Sigmoid colon (tissue), 7 donors: ENCODE results near the gene PAN2. TPM values are rescaled to one million over a fixed set of nuclear protein-coding genes. Genes with fewer than 3 reads are reported as not detected.

ENCODE experiments used
- DNase-seq: peaks from one replicate; pipeline ENCODE4 v3.0.0-alpha.2; 2019
- H3K27ac ChIP-seq, 4 donors: fragments of 200-600 bp; sonication (generic); one replicate each; pipeline ENCODE4 v1.5.1; 2016 to 2019; ENCODE audit warnings: mild to moderate bottlenecking in 1 of 4
- H3K27me3 ChIP-seq, 3 donors: fragments of 200-600 bp; sonication (generic); one replicate each; pipeline ENCODE4 v1.5.1; 2019; ENCODE audit warnings: mild to moderate bottlenecking in 1 of 3
- H3K36me3 ChIP-seq, 4 donors: fragments of 200-600 bp; sonication (generic); one replicate each; pipeline ENCODE4 v1.5.1; 2016 to 2019
- H3K4me1 ChIP-seq, 4 donors: fragments of 200-600 bp; sonication (generic); one replicate each; pipeline ENCODE4 v1.5.1; 2017 to 2019
- H3K4me3 ChIP-seq, 4 donors: fragments of 200-600 bp; sonication (generic); one replicate each; pipeline ENCODE4 v1.5.1; 2017 to 2019; ENCODE audit warnings: mild to moderate bottlenecking in 2 of 4, moderate library complexity in 1 of 4
- H3K9me3 ChIP-seq, 4 donors: fragments of 200-600 bp in 3 of 4; sonication (generic) in 3 of 4; one replicate each; pipeline versions ENCODE4 v1.5.1 to v1.6.1; 2013 to 2019
- CTCF ChIP-seq, 4 experiments: fragments of 450-650 bp in 3 of 4; fragments of 200-600 bp in 1 of 4; IDR thresholded peaks; one replicate each; pipeline ENCODE4 v1.5.1; 2016 to 2019; ENCODE audit warnings: antibody characterized with exemption in 4 of 4, mild to moderate bottlenecking in 3 of 4, moderate library complexity in 2 of 4
- EP300 ChIP-seq, 4 donors: sonication (generic); formaldehyde crosslinking; IDR thresholded peaks; one replicate each; pipeline ENCODE4 v1.6.1; 2017; ENCODE audit warnings: antibody characterized with exemption in 4 of 4
- POLR2A ChIP-seq, 2 donors: fragments of 450-650 bp; IDR thresholded peaks; one replicate each; pipeline ENCODE4 v1.6.1; 2016; ENCODE audit warnings: antibody characterized with exemption in 2 of 2, mild to moderate bottlenecking in 2 of 2, moderate library complexity in 2 of 2
- POLR2AphosphoS5 ChIP-seq, 4 donors: sonication (generic); formaldehyde crosslinking; IDR thresholded peaks; one replicate each; pipeline ENCODE4 v1.6.1; 2017; ENCODE audit warnings: antibody characterized with exemption in 4 of 4
- WGBS, 2 donors: extraction: QIAGEN DNeasy Blood & Tissue Kit; methylation state at CpG; one replicate each; pipeline ENCODE4 v1.1.7; 2013; 5-methylcytosine and 5-hydroxymethylcytosine counted together
- intact Hi-C: fragments of 100-400 bp; cut with DNase I; formaldehyde crosslinking; loops from one replicate; pipeline ENCODE4 v1.15.1; 2023
- polyA plus RNA-seq, 3 donors: library from polyadenylated mRNA; stranded (reverse); fragments of 200-250 nt; gene quantifications; one replicate each; pipeline ENCODE4 v1.2.3, GENCODE V29; 2013
- total RNA-seq, 4 donors: library from RNA; depleted of rRNA; stranded (reverse); fragments of >200 nt; gene quantifications; one replicate each; pipeline ENCODE4 v1.1.0, GENCODE V29; 2016
- donor health status: healthy with polysubstance abuse.
- donor health status: Bipolar disorder and iron deficiency.
- donor health status: healthy.

PAN2 gene
- total RNA-seq (10 to 100 TPM; 26.4 to 67.0 (median 36.8) TPM), polyA plus RNA-seq (10 to 100 TPM in 1 of 3 donors, 1 to 10 TPM in 2; 5.4 to 30.0 (median 5.5) TPM)

GRCh38 chr12:56333679-56334489 lies at the start of gene PAN2:
Gene PAN2, minus strand, starts transcription at chr12:56334000. Its CDS starts 906 bp downstream, at chr12:56333094.
- 0 to 1% methylated on average over 45 of the region's 45 CpGs for WGBS, 2 donors
- no peaks in the 10 kb centered on the region for H3K27me3 ChIP-seq
- DNase-seq = peak; percentile 99
- intact Hi-C loops = loop anchor here (2.0 to 5.0 kb wide), 2 partner anchors 17 to 133 kb away; partner anchors contain the start of gene SPRYD4
- peak within 1 kb of the TSS; percentile 38 to 71 (median 62) for H3K4me3 ChIP-seq
- peaks cover 0 to 5% (median 0%) of the 10 kb centered on the region in 4 donors for H3K36me3 ChIP-seq
- no peaks in the 10 kb centered on the region for H3K9me3 ChIP-seq
- TF ChIP-seq POLR2A (IDR thresholded peaks at IDR 0.05) (peak; percentile 71 to 84), EP300 (IDR thresholded peaks at IDR 0.05) (peak in 1 of 4 donors; percentile 5), CTCF (IDR thresholded peaks at IDR 0.05) (peak; percentile 40 to 55 (median 45)), POLR2AphosphoS5 (IDR thresholded peaks at IDR 0.05) (peak; percentile 90 to 93 (median 91))
- H3K4me1 ChIP-seq = peaks cover 0 to 22% (median 12%) of the 10 kb centered on the region in 4 donors
- peak within 1 kb of the TSS; percentile 88 to 96 (median 94) for H3K27ac ChIP-seq

- DNase-seq = no peak
- H3K4me3 ChIP-seq = no peak overlapping the region
- WGBS, 2 donors = 93% methylated on average over 16 of the region's 16 CpGs
- no peaks in the 10 kb centered on the region for H3K36me3 ChIP-seq
- no peak overlapping the region for H3K27ac ChIP-seq
- no peak for TF ChIP-seq POLR2AphosphoS5 (IDR thresholded peaks at IDR 0.05)
- intact Hi-C loops = no loop called here
- H3K9me3 ChIP-seq = no peaks in the 10 kb centered on the region
- no peaks in the 10 kb centered on the region for H3K27me3 ChIP-seq
- no peaks in the 10 kb centered on the region for H3K4me1 ChIP-seq
Observed at GRCh38 chr12:56382611-56383010, 48.8 kb upstream of the PAN2 start.

GRCh38 chr12:56377989-56378316 lies 44.2 kb upstream of the PAN2 start:
- H3K9me3 ChIP-seq = no peaks in the 10 kb centered on the region
- WGBS, 2 donors = 40 to 66% methylated on average over 1 of the region's 1 CpG
- H3K36me3 ChIP-seq = no peaks in the 10 kb centered on the region
- no peaks in the 10 kb centered on the region for H3K27me3 ChIP-seq
- H3K4me1 ChIP-seq = no peaks in the 10 kb centered on the region
- no peak overlapping the region for H3K4me3 ChIP-seq
- no peak for DNase-seq
- intact Hi-C loops = no loop called here
- TF ChIP-seq EP300 (IDR thresholded peaks at IDR 0.05) = no peak
- TF ChIP-seq POLR2A (IDR thresholded peaks at IDR 0.05) = no peak
- no peak for TF ChIP-seq CTCF (IDR thresholded peaks at IDR 0.05)
- TF ChIP-seq POLR2AphosphoS5 (IDR thresholded peaks at IDR 0.05) = no peak
- H3K27ac ChIP-seq = no peak overlapping the region

- H3K4me1 ChIP-seq = no peaks in the 10 kb centered on the region
- H3K9me3 ChIP-seq = no peaks in the 10 kb centered on the region
- no peak overlapping the region for H3K4me3 ChIP-seq
- no peak for DNase-seq
- TF ChIP-seq CTCF (IDR thresholded peaks at IDR 0.05) = no peak
- no peak for TF ChIP-seq EP300 (IDR thresholded peaks at IDR 0.05)
- TF ChIP-seq POLR2A (IDR thresholded peaks at IDR 0.05) = no peak
- H3K27me3 ChIP-seq = no peaks in the 10 kb centered on the region
- 81 to 82% methylated on average over 4 of the region's 4 CpGs for WGBS, 2 donors
- intact Hi-C loops = no loop called here
- no peaks in the 10 kb centered on the region for H3K36me3 ChIP-seq
- H3K27ac ChIP-seq = no peak overlapping the region
Observed at GRCh38 chr12:56377310-56377988, 43.6 kb upstream of the PAN2 start.
